Measurements from ENCODE around the gene ACADM. TPM values are rescaled to one million over a fixed set of nuclear protein-coding genes. Genes with fewer than 3 reads are reported as not detected.

Gene ACADM
- total RNA-seq (2022; extraction: Qiagen RNA extraction; ENCODE audit: low read depth), result 26.1 to 43.6 TPM (median 32.0 TPM) in 5 replicates

GRCh38 chr1:75724472-75725022, at the start of gene ACADM:
Gene ACADM (plus strand): TSS chr1:75724709. CDS start chr1:75724788, 79 bp downstream.

GRCh38 chr1:75785983-75786853, 61.7 kb downstream of the ACADM start, which contains the start of gene RABGGTB:
Gene RABGGTB (plus strand): TSS chr1:75786256. CDS start chr1:75786272, 16 bp downstream.

GRCh38 chr1:75796376-75797272, 72.1 kb downstream of the ACADM start, which contains the start of gene MSH4:
Gene MSH4 (plus strand): TSS chr1:75796882. CDS start chr1:75796986, 104 bp downstream.

Other genes starting within 250 kb of the ACADM start
- gene SLC44A5, start 113.6 kb upstream of the ACADM start, total RNA-seq (2022; extraction: Qiagen RNA extraction; ENCODE audit: low read depth), result 0.05 to 0.10 TPM (median 0.06 TPM) in 5 replicates
- 71.1 to 102 TPM (median 73.3 TPM) in 5 replicates for gene RABGGTB, start 61.5 kb downstream of the ACADM start, total RNA-seq (2022; extraction: Qiagen RNA extraction; ENCODE audit: low read depth)
- gene MSH4, start 72.2 kb downstream of the ACADM start, total RNA-seq (2022; extraction: Qiagen RNA extraction; ENCODE audit: low read depth), result 0.01 TPM in 1 of 5 replicates, not detected in the others
- not detected in 5 replicates for gene ASB17, start 207.7 kb downstream of the ACADM start, total RNA-seq (2022; extraction: Qiagen RNA extraction; ENCODE audit: low read depth)

All from A549 treated with CpdA at 1 μM for 4 hours (cell line).